GM18909 (cell line): ENCODE data around the gene RIT1.
"Not testable (repeated sequence)": the region's sequence is repeated elsewhere in the genome, so short reads cannot be mapped to it uniquely, and the experiment has no call there.

Experiments used
- ATAC-seq: cut with Tn5 transposase; IDR thresholded peaks from one replicate; pipeline ENCODE4 v1.9.1; 2021; ENCODE audit warnings: mild to moderate bottlenecking; ENCODE audit not compliant: unreplicated experiment, poor library complexity

RIT1 gene

DNA sequence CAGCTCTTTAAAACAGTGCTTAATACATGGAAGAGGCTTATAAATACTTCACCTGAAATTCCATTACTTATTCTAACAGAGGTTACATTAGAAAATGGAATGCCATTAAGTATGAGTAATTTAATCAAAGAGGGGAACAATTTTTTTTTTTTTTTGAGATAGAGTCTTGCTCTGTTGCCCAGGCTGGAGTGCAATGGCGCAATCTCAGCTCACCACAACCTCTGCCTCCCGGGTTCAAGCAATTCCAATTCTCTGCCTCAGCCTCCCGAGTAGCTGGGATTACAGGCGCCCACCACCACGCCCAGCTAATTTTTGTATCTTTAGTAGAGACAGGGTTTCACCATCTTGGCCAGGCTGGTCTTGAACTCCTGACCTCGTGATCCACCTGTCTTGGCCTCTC is 15.5 kb downstream of the RIT1 start:
- not testable (repeated sequence) for ATAC-seq

DNA sequence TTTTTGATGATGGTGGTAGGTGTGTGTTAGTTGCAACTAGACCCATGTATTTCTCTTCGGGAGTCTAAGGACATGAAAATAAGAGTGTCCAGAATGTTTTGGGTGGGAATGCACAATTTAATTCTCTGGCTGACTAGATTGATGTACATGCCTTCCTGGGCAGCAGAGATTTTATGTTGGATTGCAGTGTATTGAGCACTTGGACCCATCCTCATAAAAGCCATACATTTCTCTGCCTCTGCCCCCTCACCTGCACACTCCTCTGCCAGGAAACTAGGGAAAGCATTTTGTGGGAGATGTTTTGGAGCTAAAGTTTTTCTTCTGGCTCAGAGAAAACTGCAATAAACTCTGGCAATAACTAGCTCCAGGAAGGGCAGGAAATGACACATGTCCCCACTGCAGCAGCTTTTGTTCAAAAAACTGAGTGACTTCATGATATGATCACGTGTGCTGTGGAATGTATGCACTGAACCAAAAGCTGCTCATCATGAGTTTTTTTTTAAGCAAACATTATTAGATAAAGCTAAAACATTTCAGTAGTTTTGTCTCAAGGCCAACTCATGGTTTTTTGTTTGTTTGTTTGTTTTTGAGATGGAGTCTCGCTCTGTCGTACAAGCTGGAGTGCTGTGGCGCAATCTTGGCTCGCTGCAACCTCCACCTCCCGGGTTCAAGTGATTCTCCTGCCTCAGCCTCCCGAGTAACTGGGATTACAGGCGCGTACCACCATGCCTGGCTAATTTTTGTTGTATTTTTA is 17.6 kb downstream of the RIT1 start:
- ATAC-seq = no peak

DNA sequence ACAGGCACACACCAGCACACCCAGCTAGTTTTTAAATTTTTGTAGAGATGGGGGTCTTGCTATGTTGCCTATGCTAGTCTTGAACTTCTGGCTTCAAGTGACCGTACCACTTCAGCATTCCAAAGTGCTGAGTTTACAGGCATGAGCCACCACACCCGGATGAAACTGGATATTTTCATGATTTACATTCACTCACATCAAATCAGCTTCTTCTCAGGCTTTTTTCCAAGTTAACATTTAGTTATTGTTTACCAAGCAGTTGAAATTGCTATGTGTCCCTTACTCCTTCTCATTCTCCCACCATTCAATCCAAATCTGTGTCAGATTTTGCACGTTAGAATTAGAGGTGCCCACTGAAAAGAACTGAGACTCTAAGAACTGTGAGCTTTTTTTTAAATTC is 18.4 kb downstream of the RIT1 start:
- ATAC-seq = no peak

DNA sequence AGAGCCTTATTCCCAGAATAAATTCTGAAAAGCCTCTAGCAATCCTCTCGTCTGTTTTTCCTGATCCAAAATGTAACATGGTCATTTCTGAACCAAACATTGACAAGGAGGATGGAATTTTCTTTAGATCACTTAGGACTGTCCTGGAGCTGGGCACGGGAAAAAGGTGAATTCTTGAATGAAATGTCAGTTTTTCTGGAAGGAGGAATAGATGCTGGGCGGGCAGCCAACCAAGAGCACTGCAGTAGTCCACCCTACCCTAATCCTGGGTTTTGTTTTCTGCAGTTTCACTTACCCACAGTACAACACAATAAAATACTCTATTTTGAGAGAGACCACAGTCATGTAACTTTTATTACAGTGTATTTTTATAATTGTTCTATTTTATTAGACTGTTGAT is 20.9 kb downstream of the RIT1 start:
- no peak for ATAC-seq

DNA sequence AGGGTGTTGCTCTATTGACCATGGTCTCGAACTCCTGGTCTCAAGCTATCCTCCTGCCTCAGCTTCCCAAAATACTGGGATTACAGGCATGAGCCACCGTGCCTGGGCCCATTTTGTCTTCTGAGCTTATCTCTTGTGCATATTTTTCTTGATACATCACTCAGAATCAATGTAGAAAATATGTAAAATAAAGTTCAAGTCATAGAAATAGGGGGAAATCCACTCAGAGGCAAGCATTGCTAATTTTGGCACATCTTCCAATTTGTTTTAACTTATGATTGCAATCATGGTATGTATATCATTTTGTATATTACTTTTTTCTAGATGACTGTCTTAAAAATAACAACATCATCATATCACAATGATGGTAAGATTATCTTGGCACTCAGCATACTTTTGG is 21.6 kb downstream of the RIT1 start:
- no peak for ATAC-seq

DNA sequence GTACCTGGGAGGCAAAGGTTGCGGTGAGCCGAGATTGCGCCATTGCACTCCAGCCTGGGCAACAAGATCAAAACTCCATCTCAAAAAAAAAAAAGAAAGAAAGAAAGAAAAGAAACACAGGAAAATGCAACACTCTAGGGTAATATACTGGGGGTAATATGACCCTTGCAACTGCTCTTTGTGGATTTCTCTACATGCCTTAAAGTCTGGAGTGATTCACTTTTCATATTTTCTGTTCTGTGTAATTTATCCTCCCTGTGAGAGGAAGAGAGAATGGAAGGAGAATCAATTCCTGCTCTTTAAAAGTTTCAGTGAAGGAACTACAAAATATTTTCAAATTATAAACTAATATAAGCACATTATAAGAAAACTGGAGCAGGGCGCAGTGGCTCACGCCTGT is 22.7 kb downstream of the RIT1 start:
- no peak for ATAC-seq

DNA sequence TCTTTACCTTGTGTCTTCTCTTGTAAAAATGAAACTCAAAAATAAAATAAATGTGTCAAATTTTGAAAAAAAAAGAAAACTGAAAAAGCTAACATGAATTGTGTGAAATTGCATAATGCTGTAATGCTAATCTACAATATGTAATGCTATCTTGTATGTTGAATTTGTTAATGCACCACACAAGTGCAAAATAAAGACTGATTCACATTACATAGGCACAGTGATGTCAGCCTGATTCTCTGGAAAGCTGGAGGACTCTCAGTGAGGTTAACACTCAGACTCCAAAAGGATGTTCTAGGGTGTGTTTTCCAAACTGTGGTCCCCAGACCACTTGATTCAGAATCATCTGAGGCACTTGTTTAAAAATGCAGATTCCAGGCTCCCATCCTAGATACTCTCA is 26.2 kb downstream of the RIT1 start:
- no peak for ATAC-seq

DNA sequence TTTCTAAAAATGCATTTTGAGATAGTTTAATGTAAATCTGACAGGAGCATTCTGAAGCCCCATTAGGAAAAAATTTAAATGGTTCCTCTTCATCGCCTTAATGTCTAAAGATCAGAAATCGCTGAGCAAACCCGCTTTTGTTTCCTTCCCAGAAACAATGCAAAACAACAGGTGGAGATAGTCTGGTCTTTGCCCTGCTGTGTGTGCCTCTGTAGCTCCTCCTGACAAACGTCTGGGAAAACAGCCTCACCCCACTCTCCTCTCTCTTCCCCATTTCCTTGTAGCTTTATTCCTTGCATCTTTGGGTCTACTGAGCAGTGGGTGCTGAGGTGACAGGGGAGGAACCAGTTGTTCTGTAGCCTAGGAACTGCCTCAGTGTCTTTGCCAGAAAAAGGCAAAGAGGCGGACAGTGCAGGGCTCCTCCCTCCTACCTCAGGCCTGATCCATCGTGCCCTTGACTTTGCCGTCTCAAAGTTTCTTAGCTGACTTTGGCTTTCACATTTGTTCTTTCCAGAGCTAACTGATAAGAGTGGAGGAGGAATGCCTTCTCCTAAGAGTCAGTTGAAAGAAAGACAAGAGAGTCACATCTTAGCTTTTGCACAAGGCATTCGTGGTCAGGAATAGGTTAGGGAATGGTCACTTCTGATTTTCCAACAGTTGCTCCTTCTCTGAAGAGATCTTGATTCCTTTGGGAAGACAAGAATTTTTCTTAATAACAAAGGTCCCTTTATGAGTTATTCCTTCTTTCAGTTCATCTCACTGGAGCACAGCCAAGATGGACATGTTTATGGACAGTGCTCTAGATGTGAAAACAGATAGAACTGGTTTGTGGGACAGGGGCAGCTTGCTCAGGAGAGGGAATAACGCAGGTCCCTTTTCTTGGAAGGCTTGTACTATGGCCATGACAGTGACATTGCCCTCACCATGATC is 26.9 kb downstream of the RIT1 start:
- ATAC-seq = no peak

DNA sequence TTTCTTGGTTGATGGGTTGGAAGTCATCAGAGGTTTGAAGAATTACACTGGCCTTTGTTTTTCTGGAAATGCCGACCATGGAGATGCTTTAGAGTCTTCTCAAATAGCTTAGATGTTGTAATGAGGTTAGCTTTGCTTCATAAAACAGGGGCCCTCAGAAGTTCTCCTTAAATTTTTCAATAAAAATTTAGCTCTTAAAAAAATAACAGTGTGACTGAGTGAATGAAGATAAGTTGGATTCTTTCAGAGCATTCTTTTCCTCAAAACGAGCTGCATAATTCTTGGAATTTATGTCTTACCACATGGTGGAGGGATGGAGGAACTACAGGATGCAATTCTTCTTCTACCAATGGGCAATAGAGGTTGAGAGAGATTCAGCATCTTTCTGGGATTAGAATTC is 28.4 kb downstream of the RIT1 start:
- no peak for ATAC-seq

DNA sequence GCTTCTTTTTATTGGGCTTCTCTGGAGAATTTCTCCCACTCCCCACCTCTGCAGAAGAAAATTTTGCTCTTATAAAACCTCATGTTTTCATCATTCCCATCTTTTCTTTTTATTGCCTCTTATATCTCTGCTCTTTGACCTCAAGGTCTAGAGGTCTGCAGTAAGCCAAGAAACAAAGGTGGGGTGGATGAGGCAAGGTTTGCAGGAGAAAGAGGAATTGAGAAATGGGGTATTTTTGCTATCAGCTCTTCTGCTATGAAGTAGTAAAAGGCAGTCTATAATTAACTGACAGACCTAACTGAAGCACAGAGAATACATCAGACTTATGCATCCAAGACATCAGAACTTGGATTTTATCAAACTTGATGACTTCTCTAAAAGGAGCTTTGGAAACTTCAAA is 28.9 kb downstream of the RIT1 start:
- no peak for ATAC-seq

DNA sequence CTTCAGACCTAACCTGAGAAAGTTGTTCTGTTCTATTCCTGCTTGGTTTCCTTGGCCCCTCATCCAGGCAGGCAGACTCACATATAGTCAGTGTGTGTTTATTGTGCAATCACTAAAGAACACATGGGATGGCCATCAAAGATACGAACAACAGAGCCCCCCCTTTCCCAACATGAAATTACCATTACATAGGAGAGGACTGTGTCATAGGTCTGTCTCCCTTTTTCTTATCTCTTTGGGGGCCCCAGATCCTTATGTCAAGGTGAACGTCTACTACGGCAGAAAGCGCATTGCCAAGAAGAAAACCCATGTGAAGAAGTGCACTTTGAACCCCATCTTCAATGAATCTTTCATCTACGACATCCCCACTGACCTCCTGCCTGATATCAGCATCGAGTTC is 30.2 kb downstream of the RIT1 start:
- ATAC-seq = no peak

DNA sequence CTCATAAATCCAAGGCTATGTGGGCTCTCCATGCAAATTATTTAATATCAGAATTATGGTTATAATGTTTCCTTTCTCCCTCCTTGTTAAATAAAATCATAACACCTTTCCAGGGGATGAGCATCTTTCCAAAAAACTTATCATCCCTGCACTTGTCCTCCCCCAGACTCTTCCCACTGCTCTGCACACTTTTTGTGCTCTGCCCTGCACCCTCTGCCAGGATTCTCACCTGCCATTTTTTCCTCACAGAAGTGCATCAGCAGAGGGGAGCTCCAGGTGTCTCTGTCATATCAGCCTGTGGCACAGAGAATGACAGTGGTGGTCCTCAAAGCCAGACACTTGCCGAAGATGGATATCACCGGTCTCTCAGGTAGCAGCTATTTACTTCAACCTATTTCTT is 30.9 kb downstream of the RIT1 start:
- no peak for ATAC-seq

DNA sequence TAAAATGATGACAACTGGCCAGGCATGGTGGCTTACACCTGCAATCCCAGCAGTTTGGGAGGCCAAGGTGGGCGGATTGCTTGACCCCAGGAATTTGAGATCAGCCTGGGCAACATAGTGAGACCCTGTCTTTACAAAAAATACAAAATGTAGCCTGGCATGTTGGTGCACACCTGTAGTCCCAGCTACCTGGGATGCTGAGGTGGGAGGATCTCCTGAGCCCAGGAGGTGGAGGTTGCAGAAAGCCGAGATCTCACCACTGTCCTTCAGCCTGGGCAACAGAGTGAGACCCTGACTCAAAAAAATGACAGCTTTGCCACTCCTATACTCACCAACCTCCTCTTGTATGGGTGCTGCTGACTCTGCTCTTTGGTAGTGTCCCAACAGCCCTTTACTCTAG is 33.2 kb downstream of the RIT1 start:
- no peak for ATAC-seq

DNA sequence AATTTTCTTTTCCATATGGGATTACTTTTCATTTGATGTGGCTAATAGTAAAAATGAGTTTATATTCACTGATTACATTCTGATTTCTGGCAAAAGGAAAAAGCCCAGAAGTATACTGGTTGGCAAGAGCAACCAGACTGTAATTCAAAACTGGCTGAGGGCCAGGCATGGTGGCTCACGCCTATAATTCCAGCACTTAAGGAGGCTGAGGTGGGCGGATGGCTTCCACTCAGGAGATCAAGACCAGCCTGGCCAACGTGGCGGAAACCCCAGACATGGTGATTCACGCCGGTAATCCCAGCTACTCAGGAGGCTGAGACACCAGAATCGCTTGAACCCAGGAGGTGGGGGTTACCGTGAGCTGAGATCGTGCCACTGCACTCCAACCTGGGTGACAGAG is 37.3 kb downstream of the RIT1 start:
- ATAC-seq = no peak

DNA sequence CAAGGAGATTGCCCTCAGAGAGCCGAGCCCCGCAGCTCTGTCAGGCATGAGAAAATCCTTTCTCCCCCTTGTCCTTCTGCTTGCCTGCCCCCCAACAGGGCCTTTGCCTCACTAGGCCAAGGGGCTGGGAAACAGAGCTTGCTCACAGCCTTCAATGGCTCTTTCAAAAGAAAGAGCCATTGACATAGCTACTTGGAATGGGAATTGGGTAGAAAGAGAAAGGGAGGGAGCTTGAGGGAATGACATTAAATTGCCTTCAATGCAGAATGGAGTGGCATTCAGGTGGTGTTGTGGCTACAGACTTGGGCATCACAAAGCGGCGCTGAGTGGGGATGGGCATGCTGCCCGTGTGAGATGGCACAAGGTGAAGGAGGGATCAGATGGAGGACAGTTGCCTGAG is 38.6 kb downstream of the RIT1 start:
- ATAC-seq = no peak

DNA sequence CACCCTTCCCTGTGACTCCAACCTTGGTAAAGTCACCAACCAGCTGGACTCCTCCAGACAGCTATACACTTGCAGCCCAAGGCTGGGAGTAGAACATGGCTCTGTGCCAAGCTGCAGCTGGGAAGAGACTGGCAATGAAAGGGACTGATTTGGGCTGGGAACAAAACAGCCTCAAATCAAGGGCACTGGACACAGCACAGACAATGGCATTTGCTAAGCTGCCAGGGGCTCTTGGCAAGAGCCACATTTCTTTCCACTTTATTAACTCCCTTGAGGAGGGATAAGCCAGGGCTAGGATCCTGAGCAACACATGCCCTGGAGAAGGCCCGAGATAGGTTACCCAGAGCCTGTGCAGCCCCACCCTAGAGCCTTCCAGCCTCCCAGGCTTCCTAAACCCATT is 39.8 kb downstream of the RIT1 start:
- ATAC-seq = no peak

DNA sequence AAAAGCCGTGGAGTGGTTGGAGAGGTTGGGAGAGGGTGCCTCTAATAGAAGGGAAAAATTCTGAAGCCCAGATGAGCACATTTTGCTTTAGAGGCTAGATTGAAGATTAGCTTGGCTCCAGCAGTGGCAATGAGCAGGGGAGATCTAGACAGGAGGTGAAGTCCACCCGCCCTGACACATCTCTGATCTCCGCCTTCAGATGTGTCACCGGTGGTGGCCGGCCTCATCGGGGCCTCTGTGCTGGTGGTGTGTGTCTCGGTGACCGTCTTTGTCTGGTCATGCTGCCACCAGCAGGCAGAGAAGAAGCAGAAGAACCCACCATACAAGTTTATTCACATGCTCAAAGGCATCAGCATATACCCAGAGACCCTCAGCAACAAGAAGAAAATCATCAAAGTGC is 43.4 kb downstream of the RIT1 start:
- ATAC-seq = no peak

DNA sequence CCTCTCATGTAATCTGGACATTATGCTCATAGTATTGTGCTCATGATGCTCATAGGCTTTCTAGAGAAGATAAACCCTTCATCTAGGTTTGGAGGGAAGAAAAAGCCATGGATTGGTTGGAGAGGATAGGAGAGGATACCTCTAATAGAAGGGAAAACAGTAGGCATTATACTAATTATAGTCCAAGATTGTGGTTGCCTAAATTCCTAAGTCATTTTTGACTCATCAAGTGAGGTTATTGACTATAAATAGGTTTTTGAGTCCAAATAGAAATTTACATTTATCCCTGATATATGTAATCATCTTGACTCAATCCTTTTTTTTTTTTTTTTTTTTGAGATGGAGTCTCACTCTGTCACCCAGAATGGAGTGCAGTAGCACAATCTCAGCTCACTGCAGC is 46.8 kb downstream of the RIT1 start:
- no peak for ATAC-seq

DNA sequence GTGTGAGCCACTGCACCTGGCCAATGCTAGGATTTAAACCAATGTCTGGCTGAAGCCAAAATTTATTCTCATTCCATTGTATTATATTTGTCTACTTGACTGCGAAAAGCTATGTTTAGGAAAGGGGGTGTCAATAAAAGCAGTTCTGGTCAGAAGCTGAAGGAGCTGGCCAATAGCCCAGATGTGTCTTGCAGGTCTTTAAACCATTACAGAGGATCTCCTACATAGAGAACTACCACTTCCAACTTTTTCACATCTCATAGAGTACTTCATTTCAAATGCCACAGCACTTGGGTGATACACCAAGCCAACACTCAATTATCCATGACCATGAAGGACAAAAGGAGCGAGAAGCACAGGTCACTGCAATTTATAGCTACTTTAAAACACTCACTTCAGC is 49.3 kb downstream of the RIT1 start:
- no peak for ATAC-seq

DNA sequence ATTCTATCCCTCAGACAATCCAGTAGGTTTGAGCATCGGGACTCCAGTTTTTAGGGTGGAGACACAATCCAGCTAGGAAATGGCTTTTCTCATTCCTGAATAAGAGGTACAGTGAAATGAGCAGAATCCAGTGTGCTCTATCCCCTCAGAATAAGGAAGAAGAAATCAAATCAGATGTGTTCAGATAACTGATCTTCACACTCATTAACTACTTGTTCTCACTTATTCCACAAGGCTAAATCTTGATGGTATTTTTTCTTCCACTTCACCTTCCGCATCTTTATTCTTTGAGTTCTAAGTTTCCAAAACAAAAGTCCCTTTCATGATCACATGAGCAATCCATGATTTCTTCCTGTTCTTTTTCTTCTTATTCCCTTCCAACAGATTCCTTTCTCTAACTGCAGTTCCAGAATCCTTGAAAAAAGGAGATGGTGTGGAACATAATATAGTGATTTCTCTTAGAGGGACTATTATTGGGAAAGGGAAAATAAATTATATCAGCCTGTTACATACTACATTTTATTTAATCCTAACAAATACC is 50.1 kb downstream of the RIT1 start:
- no peak for ATAC-seq
